ENCODE data around the gene KIFC1. TPM values are rescaled to one million over a fixed set of nuclear protein-coding genes. Genes with fewer than 3 reads are reported as not detected.
"Not testable (repeated sequence)": the region's sequence is repeated elsewhere in the genome, so short reads cannot be mapped to it uniquely, and the experiment has no call there.

The KIFC1 gene
- total RNA-seq, 2 donors from 2014 or later = 56.6 to 94.3 TPM

DNA sequence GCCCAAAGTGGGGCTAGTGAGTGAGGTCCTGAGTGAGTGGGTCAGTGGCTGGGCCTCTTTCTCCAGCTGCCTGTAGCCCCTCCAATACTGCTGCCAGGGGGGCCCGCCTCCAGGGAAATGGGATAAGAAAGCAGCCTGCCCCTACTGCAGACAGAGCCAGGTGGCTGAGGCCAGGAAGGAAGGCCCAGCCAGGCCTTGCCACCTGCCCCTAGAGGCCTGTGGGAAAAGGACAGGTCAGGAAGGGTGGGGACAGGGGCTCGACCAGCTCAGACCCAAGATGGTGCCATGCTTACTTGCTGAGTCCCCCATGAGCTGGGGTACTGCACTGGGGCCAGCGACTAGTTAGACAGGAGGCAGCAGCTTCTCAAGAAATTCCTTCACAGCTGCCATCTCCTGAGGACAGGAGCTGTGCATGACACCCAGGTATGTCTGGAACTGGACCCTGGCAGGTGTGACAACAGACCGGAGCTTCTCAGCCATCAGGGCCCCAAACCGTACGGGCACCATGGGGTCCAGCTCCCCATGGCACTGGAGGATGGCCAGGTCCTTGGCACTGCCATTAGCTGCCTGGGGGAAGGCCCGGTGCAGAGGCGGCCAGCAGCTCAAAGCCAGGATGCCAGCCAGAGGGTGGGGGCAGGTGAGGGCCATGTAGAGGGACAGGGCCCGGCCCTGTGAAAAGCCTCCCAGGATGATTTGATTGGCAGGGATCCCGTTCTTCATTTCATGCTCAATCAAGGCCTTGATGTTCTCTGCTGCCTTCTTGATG is 26.2 kb upstream of the KIFC1 start:
- H3K27me3 Mint-ChIP-seq (ENCODE audit: insufficient read depth); H3K36me3 ChIP-seq (ENCODE audit: control insufficient read depth, insufficient read depth, low read length); H3K9ac ChIP-seq (ENCODE audit: extremely low read depth, low read length, poor library complexity, severe bottlenecking); H3K4me1 ChIP-seq (ENCODE audit: control insufficient read depth, insufficient read depth, low read length); H3K27ac Mint-ChIP-seq; H3K36me3 Mint-ChIP-seq (ENCODE audit: low read depth); H3K4me3 Mint-ChIP-seq; H3K27ac ChIP-seq (ENCODE audit: low read depth, low read length); H3K4me3 ChIP-seq (ENCODE audit: low read length); H3K9me3 ChIP-seq (ENCODE audit: control insufficient read depth, low read length); H3K27me3 ChIP-seq (ENCODE audit: control insufficient read depth, insufficient read depth, low read length, poor library complexity, severe bottlenecking); H3K9me3 Mint-ChIP-seq: not testable (repeated sequence)
- TF ChIP-seq, protein P1, sequence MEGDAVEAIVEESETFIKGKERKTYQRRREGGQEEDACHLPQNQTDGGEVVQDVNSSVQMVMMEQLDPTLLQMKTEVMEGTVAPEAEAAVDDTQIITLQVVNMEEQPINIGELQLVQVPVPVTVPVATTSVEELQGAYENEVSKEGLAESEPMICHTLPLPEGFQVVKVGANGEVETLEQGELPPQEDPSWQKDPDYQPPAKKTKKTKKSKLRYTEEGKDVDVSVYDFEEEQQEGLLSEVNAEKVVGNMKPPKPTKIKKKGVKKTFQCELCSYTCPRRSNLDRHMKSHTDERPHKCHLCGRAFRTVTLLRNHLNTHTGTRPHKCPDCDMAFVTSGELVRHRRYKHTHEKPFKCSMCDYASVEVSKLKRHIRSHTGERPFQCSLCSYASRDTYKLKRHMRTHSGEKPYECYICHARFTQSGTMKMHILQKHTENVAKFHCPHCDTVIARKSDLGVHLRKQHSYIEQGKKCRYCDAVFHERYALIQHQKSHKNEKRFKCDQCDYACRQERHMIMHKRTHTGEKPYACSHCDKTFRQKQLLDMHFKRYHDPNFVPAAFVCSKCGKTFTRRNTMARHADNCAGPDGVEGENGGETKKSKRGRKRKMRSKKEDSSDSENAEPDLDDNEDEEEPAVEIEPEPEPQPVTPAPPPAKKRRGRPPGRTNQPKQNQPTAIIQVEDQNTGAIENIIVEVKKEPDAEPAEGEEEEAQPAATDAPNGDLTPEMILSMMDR (conservative IDR thresholded peaks at IDR 0.05) = peak; percentile 62
- peaks cover 19% of the 10 kb centered on the region for H3K4me1 Mint-ChIP-seq
- 65 to 84% methylated on average over 3 to 10 of the region's 10 CpGs for WGBS, 2 experiments (ENCODE audit: insufficient coverage in 1 of 2, insufficient read length in 1 of 2)
- peak; percentile 69 for DNase-seq

DNA sequence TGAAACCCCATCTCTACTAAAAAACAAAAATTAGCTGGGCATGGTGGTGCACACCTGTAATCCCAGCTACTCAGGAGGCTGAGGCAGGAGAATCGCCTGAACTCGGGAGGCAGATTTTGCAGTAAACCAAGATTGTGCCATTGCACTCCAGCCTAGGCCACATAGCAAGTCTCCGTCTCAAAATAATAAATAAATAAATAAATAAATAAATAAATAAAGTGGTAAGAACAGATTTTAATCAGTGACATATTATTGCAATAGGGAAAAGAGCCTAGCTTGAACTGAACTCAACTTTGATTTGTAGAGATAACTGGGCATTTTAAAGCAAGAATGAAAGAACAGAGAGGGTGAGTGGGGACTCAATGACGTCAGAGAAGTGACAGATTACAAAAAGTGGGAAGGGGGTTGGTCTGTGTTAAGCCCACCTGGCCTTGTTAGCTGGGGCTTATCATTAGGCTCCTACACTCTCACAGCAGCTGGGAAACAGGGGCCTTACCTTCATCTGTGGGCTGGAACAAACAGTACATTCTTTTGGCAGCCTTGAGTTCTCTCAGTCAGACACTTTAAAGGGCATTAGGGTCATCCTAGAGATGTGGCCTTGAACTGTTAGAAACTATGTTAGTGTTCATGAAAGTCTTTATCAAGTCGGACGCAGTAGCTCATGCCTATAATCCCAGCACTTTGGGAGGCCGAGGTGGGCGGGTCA is 24.5 kb upstream of the KIFC1 start:
- no peaks in the 10 kb centered on the region for H3K36me3 Mint-ChIP-seq (ENCODE audit: low read depth)
- H3K36me3 ChIP-seq (ENCODE audit: control insufficient read depth, insufficient read depth, low read length) = no peaks in the 10 kb centered on the region
- no peaks in the 10 kb centered on the region for H3K27me3 Mint-ChIP-seq (ENCODE audit: insufficient read depth)
- no peak overlapping the region for H3K4me3 Mint-ChIP-seq
- H3K27ac ChIP-seq (ENCODE audit: low read depth, low read length) = no peak overlapping the region
- no peak for DNase-seq
- H3K27me3 ChIP-seq (ENCODE audit: control insufficient read depth, insufficient read depth, low read length, poor library complexity, severe bottlenecking) = no peaks in the 10 kb centered on the region
- H3K27ac Mint-ChIP-seq = no peak overlapping the region
- H3K4me3 ChIP-seq (ENCODE audit: low read length) = no peak overlapping the region
- no peak overlapping the region for H3K9ac ChIP-seq (ENCODE audit: extremely low read depth, low read length, poor library complexity, severe bottlenecking)
- no peaks in the 10 kb centered on the region for H3K4me1 ChIP-seq (ENCODE audit: control insufficient read depth, insufficient read depth, low read length)
- TF ChIP-seq, protein P1 (conservative IDR thresholded peaks at IDR 0.05) = no peak
- WGBS, 2 experiments (ENCODE audit: insufficient coverage in 1 of 2, insufficient read length in 1 of 2) = 88 to 89% methylated on average over 3 to 7 of the region's 8 CpGs
- H3K9me3 Mint-ChIP-seq = no peaks in the 10 kb centered on the region
- no peaks in the 10 kb centered on the region for H3K9me3 ChIP-seq (ENCODE audit: control insufficient read depth, low read length)
- peaks cover 9% of the 10 kb centered on the region for H3K4me1 Mint-ChIP-seq

DNA sequence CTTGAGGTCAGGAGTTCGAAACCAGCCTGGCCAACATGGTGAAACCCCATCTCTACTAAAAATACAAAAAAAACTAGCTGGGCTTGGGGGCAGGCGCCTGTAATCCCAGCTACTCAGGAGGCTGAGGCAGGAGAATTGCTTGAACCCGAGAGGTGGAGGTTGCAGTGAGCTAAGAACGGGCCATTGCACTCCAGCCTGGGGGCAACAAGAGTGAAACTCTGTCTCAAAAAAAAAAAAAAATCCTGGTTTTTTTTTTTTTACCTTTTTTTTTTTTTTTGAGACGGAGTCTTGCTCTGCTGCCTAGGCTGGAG is 24.0 kb upstream of the KIFC1 start:
- H3K36me3 ChIP-seq (ENCODE audit: control insufficient read depth, insufficient read depth, low read length); H3K27me3 Mint-ChIP-seq (ENCODE audit: insufficient read depth); H3K27ac Mint-ChIP-seq; H3K9ac ChIP-seq (ENCODE audit: extremely low read depth, low read length, poor library complexity, severe bottlenecking); H3K27me3 ChIP-seq (ENCODE audit: control insufficient read depth, insufficient read depth, low read length, poor library complexity, severe bottlenecking); DNase-seq; H3K4me3 ChIP-seq (ENCODE audit: low read length); H3K4me3 Mint-ChIP-seq; H3K9me3 ChIP-seq (ENCODE audit: control insufficient read depth, low read length); H3K27ac ChIP-seq (ENCODE audit: low read depth, low read length); H3K9me3 Mint-ChIP-seq; H3K4me1 ChIP-seq (ENCODE audit: control insufficient read depth, insufficient read depth, low read length); H3K36me3 Mint-ChIP-seq (ENCODE audit: low read depth): not testable (repeated sequence)
- H3K4me1 Mint-ChIP-seq = peaks cover 14% of the 10 kb centered on the region
- 93% methylated on average over 5 of the region's 5 CpGs; no CpG with 5 or more reads in 1 of the 2 experiments for WGBS, 2 experiments (ENCODE audit: insufficient coverage in 1 of 2, insufficient read length in 1 of 2)

DNA sequence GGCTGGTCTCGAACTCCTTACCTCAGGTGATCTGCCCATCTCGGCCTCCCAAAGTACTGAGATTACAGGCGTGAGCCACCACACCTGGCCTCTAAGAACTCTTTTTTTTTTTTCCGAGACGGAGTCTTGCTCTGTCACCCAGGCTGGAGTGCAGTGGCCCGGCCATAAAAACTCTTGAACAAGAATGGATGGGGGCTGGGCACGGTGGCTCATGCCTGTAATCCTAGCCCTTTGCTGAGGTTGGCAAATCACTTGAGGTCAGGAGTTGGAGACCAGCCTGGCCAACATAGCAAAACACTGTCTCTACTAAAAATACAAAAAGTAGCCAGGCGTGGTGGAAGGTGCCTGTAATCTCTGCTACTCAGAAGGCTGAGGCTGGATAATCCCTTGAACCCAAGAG is 19.7 kb upstream of the KIFC1 start:
- H3K4me3 Mint-ChIP-seq; H3K27me3 ChIP-seq (ENCODE audit: control insufficient read depth, insufficient read depth, low read length, poor library complexity, severe bottlenecking); H3K27me3 Mint-ChIP-seq (ENCODE audit: insufficient read depth); H3K36me3 Mint-ChIP-seq (ENCODE audit: low read depth); H3K9ac ChIP-seq (ENCODE audit: extremely low read depth, low read length, poor library complexity, severe bottlenecking); H3K36me3 ChIP-seq (ENCODE audit: control insufficient read depth, insufficient read depth, low read length); H3K27ac ChIP-seq (ENCODE audit: low read depth, low read length); H3K4me3 ChIP-seq (ENCODE audit: low read length); H3K27ac Mint-ChIP-seq; H3K9me3 Mint-ChIP-seq; DNase-seq; H3K9me3 ChIP-seq (ENCODE audit: control insufficient read depth, low read length): not testable (repeated sequence)
- H3K4me1 Mint-ChIP-seq = peaks cover 27% of the 10 kb centered on the region
- H3K4me1 ChIP-seq (ENCODE audit: control insufficient read depth, insufficient read depth, low read length) = peaks cover 11% of the 10 kb centered on the region
- 89 to 97% methylated on average over 6 to 8 of the region's 8 CpGs for WGBS, 2 experiments (ENCODE audit: insufficient coverage in 1 of 2, insufficient read length in 1 of 2)

All from endodermal cell (in vitro differentiated cells).